ENCODE data around the gene AQP9.

AQP9 gene

DNA sequence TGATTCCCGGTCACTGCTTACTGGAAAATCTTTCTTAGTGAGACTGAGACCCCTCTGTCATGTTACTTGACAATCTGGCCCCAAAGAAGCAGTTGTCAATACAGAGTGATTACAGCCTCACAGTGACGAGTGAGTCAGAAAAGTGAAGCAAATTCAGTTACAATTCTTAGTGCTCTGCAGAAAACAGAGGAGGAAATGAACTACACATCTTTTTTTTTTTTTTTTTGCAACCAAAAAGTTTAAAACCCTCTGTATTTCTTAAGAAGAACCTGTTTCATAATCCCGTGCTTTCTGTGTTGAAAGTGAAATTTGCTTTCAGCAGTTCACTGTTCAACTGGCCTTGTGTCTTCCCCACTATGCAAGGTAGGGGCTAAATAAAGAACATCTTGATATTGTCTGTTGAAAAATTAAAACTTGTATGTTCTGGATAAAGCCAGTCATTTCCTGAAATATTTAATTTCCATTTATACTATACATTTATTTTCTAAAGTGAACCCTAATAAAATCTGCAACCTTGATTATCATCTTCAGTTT lies 1.9 kb downstream of the AQP9 start:
- no peak for DNase-seq (ENCODE audit: low read depth in 2 of 2)

DNA sequence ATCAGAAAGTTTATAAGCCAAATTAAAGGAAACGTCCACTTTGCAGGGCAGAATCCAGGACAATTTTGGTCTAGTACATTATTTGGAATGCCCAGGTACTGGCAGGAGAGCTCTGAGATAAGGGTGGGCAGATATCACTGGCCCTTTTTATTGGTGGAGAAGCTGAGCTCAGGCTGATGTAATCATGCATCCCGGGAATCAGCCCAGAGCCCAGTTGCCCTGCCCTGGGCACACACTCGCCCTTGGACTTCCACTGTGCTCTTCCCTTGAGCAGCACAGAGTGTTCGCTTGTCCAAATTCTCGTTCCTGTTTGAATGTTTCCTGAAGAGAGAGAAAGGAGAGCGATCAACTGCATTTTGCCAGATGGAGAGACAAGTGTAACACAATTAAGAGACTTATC lies 3.7 kb downstream of the AQP9 start:
- no peak for DNase-seq (ENCODE audit: low read depth in 2 of 2)

DNA sequence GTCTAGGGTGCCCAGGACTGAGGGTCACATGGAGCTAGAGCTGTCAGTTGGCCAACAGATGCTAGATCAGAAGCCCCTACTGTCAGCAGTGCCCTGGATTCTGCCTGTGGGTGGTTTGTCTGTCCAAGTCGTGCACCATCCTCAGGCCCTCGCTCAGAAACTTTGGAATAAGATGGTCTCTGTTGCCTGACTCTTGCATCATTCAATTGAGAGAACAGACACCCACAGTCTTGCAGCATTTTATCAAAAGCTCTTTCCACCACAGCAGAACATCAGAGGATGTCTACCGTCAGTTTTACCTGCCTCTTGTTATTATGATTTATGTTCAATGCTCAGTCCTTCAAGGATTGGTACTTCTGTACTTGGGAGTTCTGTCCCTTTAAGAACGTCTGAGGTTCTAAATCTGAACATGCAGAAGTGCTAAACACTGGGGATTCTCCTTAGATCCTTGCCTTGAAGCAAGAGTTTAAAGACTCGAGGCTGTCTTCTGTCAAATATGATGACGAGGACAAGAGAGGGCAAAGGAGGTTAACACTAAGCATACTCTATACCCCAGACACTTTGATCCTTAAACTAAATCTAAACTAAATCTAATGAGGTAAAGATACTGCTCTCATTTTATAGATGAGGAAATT lies 4.8 kb downstream of the AQP9 start:
- no peak for DNase-seq (ENCODE audit: low read depth in 2 of 2)

DNA sequence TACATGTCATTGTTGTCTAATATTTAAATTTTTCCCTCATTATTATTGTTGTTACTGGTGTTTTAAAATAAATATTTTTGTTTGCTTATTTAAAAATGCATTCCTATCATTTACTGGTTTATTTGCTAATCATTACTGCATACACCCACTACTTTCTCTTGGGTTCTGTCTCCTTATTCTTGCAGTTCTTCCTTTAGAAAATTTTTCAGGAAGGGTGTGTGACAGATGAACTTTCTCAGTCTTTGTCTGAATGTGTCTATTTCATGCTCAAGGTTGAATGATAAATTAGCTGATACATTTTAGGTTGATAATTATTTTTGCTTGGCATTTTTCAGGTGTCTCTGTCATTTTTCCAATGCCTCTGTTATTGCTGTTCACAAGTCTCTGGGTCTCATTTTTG lies 7.4 kb downstream of the AQP9 start:
- no peak for DNase-seq (ENCODE audit: low read depth in 2 of 2)

DNA sequence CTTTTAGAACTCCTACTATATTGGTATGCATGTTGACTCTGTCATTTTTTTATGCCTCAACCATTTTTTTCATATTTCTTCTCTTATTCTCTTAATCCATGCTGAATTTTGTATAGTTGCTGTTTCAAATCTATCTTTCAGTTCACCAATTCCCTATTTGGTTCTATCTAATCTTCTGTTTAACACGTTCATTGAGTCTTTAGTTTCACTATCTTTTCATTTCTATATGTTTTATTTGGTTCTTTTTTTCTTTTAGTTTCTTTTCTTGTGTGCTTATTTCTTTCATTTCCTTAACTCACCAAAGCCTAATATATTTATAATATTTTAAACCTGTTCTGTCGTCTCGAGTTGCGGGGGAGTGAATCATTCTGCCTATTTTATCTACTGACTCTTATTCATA lies 8.0 kb downstream of the AQP9 start:
- no peak for DNase-seq (ENCODE audit: low read depth in 2 of 2)

DNA sequence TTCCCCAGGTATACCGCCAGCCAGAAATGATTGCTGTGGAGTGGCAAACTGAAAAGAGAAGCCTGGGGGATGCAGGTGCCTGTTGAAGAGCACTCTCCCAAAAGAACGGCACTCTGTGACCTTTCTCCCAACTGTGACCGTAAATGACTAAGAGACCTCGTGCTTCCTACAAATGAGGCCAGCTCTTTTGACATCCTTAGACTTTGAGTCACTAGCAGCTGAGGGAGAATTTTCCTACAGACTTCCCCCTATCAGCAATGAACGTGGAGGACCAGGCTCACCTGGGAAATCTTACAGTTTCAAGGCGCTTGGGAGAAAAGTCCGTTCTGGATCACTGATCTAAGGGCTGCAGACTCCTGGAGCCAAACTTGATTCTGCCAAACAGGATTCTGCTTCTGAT lies 8.6 kb downstream of the AQP9 start:
- no peak for DNase-seq (ENCODE audit: low read depth in 2 of 2)

DNA sequence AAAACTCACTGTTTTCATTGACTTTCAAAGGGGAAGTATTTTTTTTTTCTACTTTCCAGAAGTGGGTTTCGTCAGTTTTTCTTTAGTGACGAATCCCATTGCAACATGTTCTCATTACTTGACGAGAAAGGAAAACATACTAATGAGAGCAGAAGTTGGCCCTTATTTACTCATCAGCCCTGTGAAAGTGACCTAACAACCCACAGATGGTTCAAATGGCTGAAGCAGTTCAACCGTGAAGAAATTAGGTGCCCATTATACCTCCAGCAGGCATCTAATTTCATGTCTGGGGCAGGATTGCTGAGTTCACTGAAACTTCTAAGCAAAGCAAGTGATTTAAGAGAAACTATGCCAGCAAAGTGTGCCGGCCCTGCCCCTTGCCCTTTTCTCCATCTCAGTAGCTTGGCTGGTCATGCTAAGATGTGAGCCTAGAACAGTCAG lies 9.0 kb downstream of the AQP9 start:
- no peak for DNase-seq (ENCODE audit: low read depth in 2 of 2)

DNA sequence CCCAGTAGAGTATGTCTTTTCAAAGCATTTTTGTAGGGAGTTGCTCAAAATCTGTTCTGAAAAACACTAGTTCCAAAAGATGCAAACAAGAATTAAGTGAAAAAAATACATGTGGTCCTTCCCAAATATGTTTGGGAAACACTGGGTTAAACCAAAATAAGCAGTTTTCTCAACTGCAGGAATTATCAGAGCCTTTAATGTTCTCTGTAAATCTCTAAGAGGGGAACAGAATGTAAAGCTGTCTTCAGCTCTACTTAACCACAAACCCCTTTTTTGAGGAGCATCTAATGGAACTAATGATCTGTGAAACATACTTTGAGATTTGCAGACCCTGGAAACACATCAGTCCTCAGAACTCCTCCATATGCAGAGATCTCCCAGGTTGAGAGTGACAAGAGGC lies 9.9 kb downstream of the AQP9 start:
- DNase-seq (ENCODE audit: low read depth in 2 of 2) = no peak

DNA sequence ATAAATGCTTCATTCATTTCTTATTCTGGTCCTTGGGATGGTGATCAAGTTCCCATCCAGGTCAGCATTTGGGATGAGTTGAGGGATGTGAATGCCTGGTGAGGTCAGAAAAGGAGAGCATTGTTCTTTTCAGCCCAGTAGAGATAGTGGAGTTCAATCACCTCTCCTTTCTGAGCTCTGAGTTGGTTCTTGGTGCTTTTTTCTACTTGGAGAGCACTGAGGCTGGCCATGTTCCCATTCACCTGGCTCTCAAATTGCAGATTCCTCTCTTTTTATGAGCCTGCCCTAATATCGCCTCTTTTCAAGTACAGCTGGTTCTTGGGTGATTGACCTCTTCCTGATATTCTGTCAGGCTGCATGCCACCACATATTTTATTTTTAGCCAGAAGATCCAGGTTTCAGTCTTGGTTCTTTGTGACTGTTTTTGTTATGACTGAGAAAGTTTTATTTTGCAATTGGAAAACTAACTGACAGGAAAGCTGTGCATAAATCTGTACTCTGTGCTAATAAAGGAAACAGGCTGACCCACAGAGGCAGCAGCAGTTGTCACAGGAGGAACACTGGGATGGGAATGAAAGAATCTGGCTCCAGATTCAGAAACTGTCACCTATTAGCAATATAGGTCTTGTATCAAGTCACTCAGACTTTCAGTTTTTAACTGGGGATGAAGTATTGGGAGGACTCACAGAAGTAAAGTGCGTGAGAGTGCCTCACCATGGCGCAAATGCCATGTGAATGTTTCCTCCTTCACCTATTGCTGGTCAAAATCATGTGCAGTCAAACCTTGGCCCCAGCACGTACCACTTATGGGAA lies 10.7 kb downstream of the AQP9 start:
- no peak for DNase-seq (ENCODE audit: low read depth in 2 of 2)

DNA sequence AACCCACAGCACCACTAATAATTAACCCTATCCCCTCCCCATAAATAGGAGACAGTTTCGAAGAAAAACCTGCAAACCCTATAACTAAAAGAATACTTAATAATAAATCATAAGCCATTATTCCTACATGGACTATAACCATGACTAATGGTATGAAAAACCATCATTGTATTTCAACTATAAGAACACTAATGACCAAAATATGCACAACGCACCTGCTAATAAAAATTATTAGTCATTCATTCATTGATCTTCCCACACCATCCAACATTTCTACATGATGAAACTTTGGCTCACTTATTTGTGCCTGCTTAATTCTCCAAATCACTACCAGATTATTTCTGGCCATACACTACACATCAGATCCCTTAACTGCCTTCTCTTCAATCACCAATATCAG lies 16.6 kb downstream of the AQP9 start:
- DNase-seq (ENCODE audit: low read depth in 2 of 2) = no peak

DNA sequence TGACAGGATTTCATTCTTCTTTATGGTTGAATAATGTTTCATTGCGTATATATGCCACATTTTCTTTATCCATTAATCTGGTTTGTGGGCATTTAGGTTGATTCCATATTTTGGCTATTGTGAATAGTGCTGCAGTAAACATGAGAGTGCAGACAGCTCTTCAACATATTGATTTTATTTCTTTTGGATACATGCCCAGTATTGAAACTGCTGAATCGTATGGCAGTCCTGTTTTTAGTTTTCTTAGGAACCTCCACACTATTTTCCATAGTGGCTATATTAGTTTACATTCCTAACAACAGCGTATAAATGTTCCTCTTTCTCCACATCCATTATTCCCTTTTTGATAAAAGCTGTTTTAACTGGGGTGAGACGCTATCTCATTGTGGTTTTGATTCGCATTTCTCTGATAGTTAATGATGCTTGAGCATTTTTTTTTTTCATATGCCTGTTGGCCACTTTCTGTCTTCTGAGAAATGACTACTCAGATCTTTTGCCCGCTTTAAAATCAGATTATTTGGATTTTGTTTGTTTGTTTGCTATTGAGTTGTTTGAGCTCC lies 21.7 kb downstream of the AQP9 start:
- DNase-seq (ENCODE audit: low read depth in 2 of 2) = no peak

DNA sequence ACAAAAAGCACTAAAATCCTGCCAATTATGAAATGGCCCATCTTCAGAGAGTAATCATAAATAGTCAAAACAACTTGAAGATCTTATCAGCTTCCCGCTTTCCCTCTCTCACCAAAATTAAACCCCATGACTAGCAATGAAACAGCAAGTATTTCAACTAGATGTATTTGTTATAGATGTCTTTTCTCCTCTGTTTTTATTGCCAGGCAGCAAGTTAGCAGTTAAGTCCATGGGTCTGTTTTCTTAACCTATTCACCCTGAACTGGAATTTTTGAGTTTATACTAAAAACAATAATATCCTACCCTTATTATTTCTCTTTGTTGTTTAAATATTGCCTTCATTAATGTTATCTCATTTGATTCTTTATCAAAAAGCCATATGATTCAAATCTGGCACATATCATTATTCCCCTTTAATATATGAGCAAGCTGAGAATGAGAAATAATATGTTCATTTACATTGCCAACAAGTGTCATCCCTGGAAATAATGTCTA lies 23.3 kb downstream of the AQP9 start:
- no peak for DNase-seq (ENCODE audit: low read depth in 2 of 2)

DNA sequence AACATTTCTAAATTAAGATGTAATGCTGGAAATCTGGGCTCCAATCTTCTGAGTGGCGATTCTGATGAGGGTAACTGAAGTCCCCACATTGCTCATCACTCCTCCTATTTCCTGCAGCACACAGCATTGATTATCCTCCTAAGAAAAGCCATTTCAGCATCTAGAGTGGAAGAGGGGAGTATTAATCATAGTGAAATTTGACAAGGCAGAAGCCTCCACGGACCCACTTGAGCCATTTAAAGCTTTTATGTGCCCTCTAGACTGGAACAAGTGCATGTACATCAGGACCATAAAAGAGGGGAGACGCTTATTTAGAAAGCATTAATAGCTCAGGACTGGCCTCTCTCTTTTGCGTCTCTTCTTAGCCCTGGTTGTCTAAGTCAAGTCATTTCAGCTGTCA lies 25.8 kb downstream of the AQP9 start:
- DNase-seq (ENCODE audit: low read depth in 2 of 2) = no peak

DNA sequence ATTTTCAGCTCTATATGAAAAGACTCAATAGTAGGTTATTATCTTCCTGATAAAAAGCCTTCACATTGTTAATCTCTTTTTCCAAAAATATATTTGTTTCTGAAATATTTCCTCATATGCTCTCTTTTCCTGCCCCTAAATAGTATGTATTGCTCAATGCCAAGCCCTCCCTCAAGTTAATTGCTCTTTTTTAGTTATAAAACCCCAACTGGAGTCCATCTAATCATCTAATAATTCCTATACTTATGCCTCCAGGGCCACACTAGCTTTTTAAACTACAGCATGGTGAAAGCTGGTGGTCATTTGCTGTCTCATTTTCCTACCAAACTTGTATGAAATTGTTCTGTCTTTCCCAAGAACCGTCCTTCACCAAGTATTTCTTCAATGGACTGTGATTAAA lies 26.7 kb downstream of the AQP9 start:
- DNase-seq (ENCODE audit: low read depth in 2 of 2) = no peak

DNA sequence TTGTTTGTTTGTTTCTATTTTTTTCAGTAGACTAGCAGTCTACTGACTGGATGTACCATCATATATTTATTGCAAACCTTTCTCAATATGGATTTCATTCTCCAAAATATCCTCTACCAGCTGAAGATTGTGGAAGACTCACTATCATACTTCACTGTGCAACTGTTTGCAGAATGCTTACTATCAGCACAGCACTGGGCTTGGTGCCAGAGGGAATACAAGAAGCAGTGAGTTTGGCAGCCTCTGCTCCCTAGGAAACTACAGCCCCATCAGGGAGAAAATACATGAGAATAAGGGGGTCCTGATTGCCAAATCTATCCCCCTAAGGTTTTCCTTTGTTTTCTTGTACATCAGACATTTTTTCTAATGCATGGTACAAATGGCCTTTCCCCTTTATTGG lies 27.5 kb downstream of the AQP9 start:
- DNase-seq (ENCODE audit: low read depth in 2 of 2) = no peak

DNA sequence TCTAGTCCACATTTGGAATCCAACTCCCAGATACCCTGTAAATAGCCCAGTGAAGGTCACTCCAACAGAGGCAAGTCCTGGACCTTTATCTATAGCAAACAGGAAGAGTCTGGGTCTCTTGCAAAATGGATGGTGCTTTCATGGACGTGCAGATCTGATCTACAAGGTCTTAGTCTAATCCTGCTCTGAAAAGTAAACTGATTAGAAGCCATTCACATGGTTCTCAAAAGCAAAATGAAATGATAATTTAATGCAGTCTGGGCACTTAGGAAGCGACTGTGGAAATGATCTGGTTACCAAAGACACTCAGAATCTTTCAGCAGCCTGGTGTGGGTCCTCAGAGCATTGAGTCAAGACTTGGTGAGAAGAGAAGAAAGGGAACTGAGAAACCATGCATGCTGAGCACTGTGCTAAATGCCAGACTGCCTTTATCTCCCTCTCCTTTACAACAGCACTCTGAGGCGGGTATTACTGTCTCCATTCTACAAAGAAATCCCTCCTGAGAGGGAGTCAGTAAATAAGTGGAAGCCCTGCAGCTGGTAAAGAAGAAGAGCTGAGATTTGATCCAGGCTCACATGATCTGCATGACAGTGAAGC lies 29.0 kb downstream of the AQP9 start:
- DNase-seq (ENCODE audit: low read depth in 2 of 2) = no peak

DNA sequence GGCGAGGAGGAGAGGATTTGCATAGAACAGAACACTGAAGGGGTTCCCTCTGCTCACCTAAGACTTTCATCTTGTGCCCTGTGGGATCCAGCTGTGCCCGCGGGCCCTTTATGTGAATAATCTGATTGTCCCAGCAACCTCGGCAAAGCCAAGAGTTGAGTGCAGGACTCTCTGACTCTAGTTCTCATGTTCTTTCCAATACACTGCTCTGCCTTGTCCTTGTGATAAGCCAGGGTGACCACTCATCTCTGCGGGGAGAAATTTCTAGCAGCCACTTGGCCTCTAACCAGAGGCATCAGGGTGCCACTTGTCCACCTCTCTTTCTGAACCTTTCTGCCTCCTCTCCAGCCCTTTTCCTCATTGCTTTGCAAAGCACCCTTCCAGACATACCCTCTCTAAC lies 31.8 kb downstream of the AQP9 start:
- no peak for DNase-seq (ENCODE audit: low read depth in 2 of 2)

DNA sequence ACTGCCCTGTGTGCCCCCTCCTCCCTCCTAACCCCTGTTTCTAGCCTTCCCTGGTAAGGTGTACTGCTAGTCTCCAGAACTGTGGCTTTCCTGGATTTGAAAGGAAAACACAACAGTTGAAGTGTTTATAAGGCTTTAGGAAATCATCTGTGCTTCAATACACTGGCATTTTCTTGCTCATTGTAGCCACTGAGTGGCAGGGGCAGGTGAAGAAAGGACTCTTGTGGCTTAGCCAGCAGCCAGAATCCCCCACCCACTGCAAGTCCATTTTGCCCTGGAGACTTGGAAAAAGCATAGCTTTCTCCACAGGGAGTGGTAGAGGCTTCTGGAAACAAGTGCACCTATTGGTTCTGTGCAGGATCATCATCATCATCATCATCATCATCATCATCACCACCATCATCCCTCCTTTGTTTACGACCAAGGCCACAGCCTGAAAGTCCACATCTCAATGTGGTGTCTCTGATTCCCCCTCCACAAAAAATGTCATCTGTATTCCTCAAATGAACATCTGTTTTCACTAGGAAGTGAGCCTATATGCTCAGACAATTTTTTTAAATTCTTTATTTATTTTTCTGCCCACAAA lies 33.4 kb downstream of the AQP9 start:
- DNase-seq (ENCODE audit: low read depth in 2 of 2) = no peak

DNA sequence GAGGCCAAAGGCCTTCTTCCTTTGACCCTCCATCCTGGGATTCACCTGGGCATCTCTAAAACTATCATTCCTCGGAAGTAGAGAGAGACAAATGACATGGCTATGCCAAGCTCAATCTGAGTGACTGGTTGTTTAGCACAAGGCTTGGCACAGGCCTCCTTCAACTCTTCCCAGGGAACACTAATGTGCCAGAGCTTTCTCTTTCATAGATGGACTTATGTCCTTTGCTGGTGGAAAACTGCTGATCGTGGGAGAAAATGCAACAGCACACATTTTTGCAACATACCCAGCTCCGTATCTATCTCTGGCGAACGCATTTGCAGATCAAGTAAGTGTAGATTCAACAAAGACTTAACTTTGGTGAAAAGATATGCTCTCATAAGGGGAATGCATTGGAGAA lies 36.5 kb downstream of the AQP9 start:
- no peak for DNase-seq (ENCODE audit: low read depth in 2 of 2)

DNA sequence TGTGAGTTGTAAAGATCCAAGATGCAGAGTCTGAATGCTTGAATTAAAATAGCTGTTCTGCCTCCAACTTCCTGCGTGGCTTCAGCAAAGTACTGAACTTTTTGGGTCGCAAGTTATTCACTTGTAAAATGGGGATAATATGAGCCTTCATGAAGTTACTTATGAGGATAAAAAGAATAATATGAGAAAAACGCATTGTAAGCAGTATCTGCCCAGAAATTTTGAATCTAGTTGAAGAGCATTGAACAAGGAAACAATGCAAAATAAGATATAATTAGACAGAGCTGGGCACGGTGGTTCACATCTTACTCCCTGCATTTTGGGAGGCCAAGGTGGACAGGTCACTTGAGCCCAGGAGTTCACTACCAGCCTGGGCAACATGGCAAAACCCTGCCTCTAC lies 37.8 kb downstream of the AQP9 start:
- DNase-seq (ENCODE audit: low read depth in 2 of 2) = no peak

DNA sequence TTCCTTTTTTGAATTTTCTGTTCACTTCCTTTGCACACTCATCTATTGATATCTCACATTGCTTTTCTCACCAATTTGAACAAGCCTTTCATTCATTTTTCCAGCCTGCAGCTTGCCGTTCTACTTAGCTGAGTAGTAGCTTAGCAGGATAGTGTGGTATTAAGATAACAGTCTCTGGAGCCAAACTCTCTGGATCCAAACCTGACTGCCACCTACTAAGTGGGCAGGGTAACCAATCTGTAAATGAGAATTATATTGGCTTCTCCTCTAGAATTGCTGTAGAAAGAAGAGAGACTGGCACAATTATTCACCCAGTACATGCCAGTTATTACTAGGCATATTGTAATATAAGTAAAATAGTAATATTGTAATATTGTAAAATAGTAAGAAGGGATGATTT lies 40.5 kb downstream of the AQP9 start:
- DNase-seq (ENCODE audit: low read depth in 2 of 2) = no peak

DNA sequence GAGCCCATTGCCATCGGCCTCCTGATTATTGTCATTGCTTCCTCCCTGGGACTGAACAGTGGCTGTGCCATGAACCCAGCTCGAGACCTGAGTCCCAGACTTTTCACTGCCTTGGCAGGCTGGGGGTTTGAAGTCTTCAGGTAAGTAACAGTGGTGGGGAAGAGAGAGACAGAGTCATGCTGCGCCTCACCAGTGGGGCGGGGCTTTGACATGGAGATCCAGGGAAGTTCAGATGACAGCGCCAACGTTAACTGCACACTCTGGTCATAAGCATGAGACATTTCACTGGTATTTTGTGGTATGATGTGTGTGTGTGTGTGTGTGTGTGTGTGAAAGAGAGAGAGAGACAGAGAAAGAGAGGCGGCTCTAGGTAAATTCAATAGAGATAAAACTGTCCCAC lies 41.0 kb downstream of the AQP9 start:
- no peak for DNase-seq (ENCODE audit: low read depth in 2 of 2)

Data from fibroblast of skin of left biceps (primary cell).